SU-DHL-6 (cell line): ENCODE results near the gene DPP4.

Experiments
- EZH2phosphoT487 ChIP-seq: fragments of 200-600 bp; sonication (generic), shearing (Covaris generic); conservative IDR thresholded peaks from 2 replicates; pipeline ENCODE4 v1.6.1; 2018; ENCODE audit warnings: mild to moderate bottlenecking, antibody characterized with exemption, low read length, moderate library complexity, mixed read lengths
- TF ChIP-seq, protein P1 (sequence below): fragments of 200-600 bp; sonication (generic); IDR thresholded peaks from one replicate; pipeline ENCODE4 v1.5.1; 2017; ENCODE audit warnings: antibody characterized with exemption, mild to moderate bottlenecking, low read length, moderate library complexity; ENCODE audit not compliant: insufficient read depth, poor library complexity, severe bottlenecking

DNA sequence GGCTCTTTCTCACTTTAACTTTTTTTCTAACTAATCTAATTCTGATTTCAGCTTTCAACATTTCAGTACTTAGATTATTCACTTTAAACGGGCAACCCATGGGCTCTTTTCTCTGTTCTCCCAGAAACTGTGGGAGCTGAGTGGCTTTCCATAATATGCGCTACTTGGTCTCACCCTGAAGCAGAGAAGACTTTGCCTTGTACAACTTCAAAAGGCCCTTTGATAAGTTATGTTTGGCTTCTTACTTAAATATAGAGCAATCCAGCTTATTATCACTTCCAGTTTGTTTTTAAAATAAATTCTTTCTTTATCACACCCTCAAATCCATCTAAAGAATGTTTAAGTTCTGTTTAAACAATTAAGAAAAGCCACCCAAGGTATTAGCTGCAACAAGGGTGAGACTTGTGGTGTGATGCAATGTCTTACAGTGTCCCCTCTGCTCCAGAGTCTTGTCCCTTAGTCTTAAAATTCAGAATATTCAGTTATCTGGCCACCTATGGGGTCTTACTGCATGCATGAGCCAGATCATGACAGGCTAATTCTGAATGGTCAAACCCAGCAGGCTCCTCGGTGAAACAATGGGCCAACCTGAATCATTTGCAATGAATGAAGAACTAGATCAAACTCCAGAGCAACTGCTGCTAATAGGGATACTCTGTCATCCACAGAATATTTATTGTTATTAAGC lies 39.2 kb upstream of the DPP4 start:
- TF ChIP-seq, protein P1, sequence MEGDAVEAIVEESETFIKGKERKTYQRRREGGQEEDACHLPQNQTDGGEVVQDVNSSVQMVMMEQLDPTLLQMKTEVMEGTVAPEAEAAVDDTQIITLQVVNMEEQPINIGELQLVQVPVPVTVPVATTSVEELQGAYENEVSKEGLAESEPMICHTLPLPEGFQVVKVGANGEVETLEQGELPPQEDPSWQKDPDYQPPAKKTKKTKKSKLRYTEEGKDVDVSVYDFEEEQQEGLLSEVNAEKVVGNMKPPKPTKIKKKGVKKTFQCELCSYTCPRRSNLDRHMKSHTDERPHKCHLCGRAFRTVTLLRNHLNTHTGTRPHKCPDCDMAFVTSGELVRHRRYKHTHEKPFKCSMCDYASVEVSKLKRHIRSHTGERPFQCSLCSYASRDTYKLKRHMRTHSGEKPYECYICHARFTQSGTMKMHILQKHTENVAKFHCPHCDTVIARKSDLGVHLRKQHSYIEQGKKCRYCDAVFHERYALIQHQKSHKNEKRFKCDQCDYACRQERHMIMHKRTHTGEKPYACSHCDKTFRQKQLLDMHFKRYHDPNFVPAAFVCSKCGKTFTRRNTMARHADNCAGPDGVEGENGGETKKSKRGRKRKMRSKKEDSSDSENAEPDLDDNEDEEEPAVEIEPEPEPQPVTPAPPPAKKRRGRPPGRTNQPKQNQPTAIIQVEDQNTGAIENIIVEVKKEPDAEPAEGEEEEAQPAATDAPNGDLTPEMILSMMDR, result no peak
- no peak for TF ChIP-seq EZH2phosphoT487
